Measurements from ENCODE around the gene RIGI.

DNA sequence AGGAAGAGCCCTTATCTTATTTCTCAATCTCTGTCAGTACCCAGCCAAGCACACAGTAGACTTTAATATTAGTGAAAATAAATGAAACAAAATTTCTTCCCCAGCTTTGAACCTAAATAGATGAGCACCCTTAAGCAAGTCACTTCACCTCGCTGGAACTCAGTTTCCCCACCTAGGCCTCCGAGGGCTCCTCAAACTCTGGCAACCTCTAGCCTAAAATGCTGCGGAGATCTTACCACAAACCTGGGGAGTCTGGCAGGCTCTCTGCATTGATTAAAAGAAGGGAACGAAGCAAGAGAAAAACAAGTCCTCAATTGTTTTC lies 326 bp downstream of the RIGI start:
- TF ChIP-seq CTBP1 (IDR thresholded peaks at IDR 0.05; ENCODE audit: borderline replicate concordance) (no peak), FOXM1 (IDR thresholded peaks at IDR 0.05; ENCODE audit: borderline replicate concordance) (no peak), FOXA1 (IDR thresholded peaks at IDR 0.05) (no peak), FOXK2 (IDR thresholded peaks at IDR 0.05) (no peak), ELF4 (IDR thresholded peaks at IDR 0.05) (no peak), BHLHE40 (IDR thresholded peaks at IDR 0.05; ENCODE audit: borderline replicate concordance) (no peak), PKNOX1 (IDR thresholded peaks at IDR 0.05) (no peak), SP1 (IDR thresholded peaks at IDR 0.05) (no peak), ARNT (IDR thresholded peaks at IDR 0.05) (no peak), SUZ12 (IDR thresholded peaks at IDR 0.05) (no peak), HDGF (IDR thresholded peaks at IDR 0.05; ENCODE audit: borderline replicate concordance) (no peak)

Measured in HEK293T (cell line).